GM15510 (cell line): ENCODE data around the gene SLC24A1.

Experiments
- POLR2A ChIP-seq: IDR thresholded peaks from 3 replicates; pipeline ENCODE4 v1.6.1; 2011; ENCODE audit warnings: borderline replicate concordance; ENCODE audit not compliant: insufficient read length; ENCODE audit errors: extremely low read depth

The SLC24A1 gene

GRCh38 chr15:65663521-65663920 lies 41.8 kb downstream of the SLC24A1 start:
- no peak for TF ChIP-seq POLR2A

- TF ChIP-seq POLR2A = no peak
These were observed 44.5 kb downstream of the SLC24A1 start for GRCh38 chr15:65666257-65666656.

GRCh38 chr15:65675551-65675950 lies 53.8 kb downstream of the SLC24A1 start:
- no peak for TF ChIP-seq POLR2A

GRCh38 chr15:65676123-65676522 lies 54.4 kb downstream of the SLC24A1 start:
- TF ChIP-seq POLR2A = no peak

- TF ChIP-seq POLR2A = no peak
These were observed 58.8 kb downstream of the SLC24A1 start for GRCh38 chr15:65680544-65680943.

GRCh38 chr15:65682404-65682911 lies 60.7 kb downstream of the SLC24A1 start:
- TF ChIP-seq POLR2A = no peak

- no peak for TF ChIP-seq POLR2A
These were observed 66.7 kb downstream of the SLC24A1 start for GRCh38 chr15:65688462-65688861.

GRCh38 chr15:65690173-65690572 lies 68.4 kb downstream of the SLC24A1 start:
- TF ChIP-seq POLR2A = no peak

GRCh38 chr15:65690778-65691177 lies 69.0 kb downstream of the SLC24A1 start:
- TF ChIP-seq POLR2A = no peak

GRCh38 chr15:65695081-65695480 lies 73.3 kb downstream of the SLC24A1 start:
- TF ChIP-seq POLR2A = no peak
